Cortex of kidney (tissue), 1 donor: ENCODE measurements around the gene ZNF70.
"Not testable (repeated sequence)": the region's sequence is repeated elsewhere in the genome, so short reads cannot be mapped to it uniquely, and the experiment has no call there.

ENCODE experiments used
- DNase-seq: peaks from one replicate; lab custom pipeline; 2025; lab: John Stamatoyannopoulos, UW

The ZNF70 gene

GRCh38 chr22:23756891-23757290 is 6.0 kb upstream of the ZNF70 start:
- no peak for DNase-seq

- no peak for DNase-seq
Observed at GRCh38 chr22:23755711-23756110, 4.8 kb upstream of the ZNF70 start.

GRCh38 chr22:23754980-23755636 is 4.2 kb upstream of the ZNF70 start:
- DNase-seq, result no peak

GRCh38 chr22:23754220-23754919 is 3.5 kb upstream of the ZNF70 start, which contains the start of gene VPREB3:
VPREB3 (minus strand) TSS chr22:23754425; CDS start chr22:23754363, 62 bp downstream.
- DNase-seq, result no peak

- no peak for DNase-seq
Observed at GRCh38 chr22:23753385-23753784, 2.5 kb upstream of the ZNF70 start.

GRCh38 chr22:23752750-23753149 is 1.8 kb upstream of the ZNF70 start:
- no peak for DNase-seq

- DNase-seq, result no peak
Observed at GRCh38 chr22:23752090-23752691, 1.3 kb upstream of the ZNF70 start.

GRCh38 chr22:23751441-23751996 is 607 bp upstream of the ZNF70 start:
- no peak for DNase-seq

GRCh38 chr22:23750367-23750713 is 572 bp downstream of the ZNF70 start:
- no peak for DNase-seq

- DNase-seq, result no peak
Observed at GRCh38 chr22:23749841-23750301, 1.0 kb downstream of the ZNF70 start.

GRCh38 chr22:23745791-23746190 is 5.1 kb downstream of the ZNF70 start:
- DNase-seq, result no peak

GRCh38 chr22:23744485-23744884 is 6.4 kb downstream of the ZNF70 start:
- DNase-seq, result no peak

GRCh38 chr22:23744001-23744400 is 6.9 kb downstream of the ZNF70 start:
- no peak for DNase-seq

GRCh38 chr22:23743303-23743705 is 7.6 kb downstream of the ZNF70 start:
- DNase-seq, result no peak

- DNase-seq, result no peak
Observed at GRCh38 chr22:23742505-23743264, 8.2 kb downstream of the ZNF70 start.

GRCh38 chr22:23737696-23738095 is 13.2 kb downstream of the ZNF70 start:
- DNase-seq, result no peak

GRCh38 chr22:23728108-23728507 is 22.8 kb downstream of the ZNF70 start:
- not testable (repeated sequence) for DNase-seq

GRCh38 chr22:23722724-23723123 is 28.2 kb downstream of the ZNF70 start:
- DNase-seq, result no peak

- no peak for DNase-seq
Observed at GRCh38 chr22:23722160-23722559, 28.8 kb downstream of the ZNF70 start.

- DNase-seq, result no peak
Observed at GRCh38 chr22:23720855-23721254, 30.1 kb downstream of the ZNF70 start.

- no peak for DNase-seq
Observed at GRCh38 chr22:23718371-23719165, 32.3 kb downstream of the ZNF70 start.
